OCI-LY1 (cell line): ENCODE measurements around the gene SLC8A1.

Experiments
- H2AFZ ChIP-seq: fragments of 200-600 bp; sonication (generic), shearing (Covaris generic); 2 replicates; pipeline ENCODE4 v1.6.0; 2014; ENCODE audit warnings: antibody characterized with exemption, mild to moderate bottlenecking, low read length
- H3F3A ChIP-seq: fragments of 200-600 bp; sonication (generic), shearing (Covaris generic); 2 replicates; pipeline ENCODE4 v1.6.0; 2014; ENCODE audit warnings: mild to moderate bottlenecking, antibody characterized with exemption, low read length, moderate library complexity; ENCODE audit not compliant: insufficient read depth
- H3K27ac ChIP-seq: fragments of 200-600 bp; sonication (generic); 2 replicates; pipeline ENCODE4 v1.5.1; 2014; ENCODE audit warnings: low read length, mixed run types, mild to moderate bottlenecking, low read depth; ENCODE audit not compliant: poor library complexity, severe bottlenecking
- H3K27me3 ChIP-seq: fragments of 200-600 bp; sonication (generic); 2 replicates; pipeline ENCODE4 v1.6.0; 2014; ENCODE audit warnings: antibody characterized with exemption, mild to moderate bottlenecking, low read length, moderate library complexity; ENCODE audit not compliant: insufficient read depth
- H3K36me3 ChIP-seq: fragments of 200-600 bp; sonication (generic); 2 replicates; pipeline ENCODE4 v1.6.1; 2014; ENCODE audit warnings: mild to moderate bottlenecking, antibody characterized with exemption, low read length, moderate library complexity, mixed read lengths; ENCODE audit not compliant: insufficient read depth
- H3K4me1 ChIP-seq: fragments of 200-600 bp; sonication (generic); 2 replicates; pipeline ENCODE4 v1.5.1; 2014; ENCODE audit warnings: mild to moderate bottlenecking, low read length, moderate library complexity; ENCODE audit not compliant: insufficient read depth, severe bottlenecking
- H3K4me2 ChIP-seq: fragments of 200-600 bp; sonication (generic), shearing (Covaris generic); 2 replicates; pipeline ENCODE4 v1.6.1; 2014; ENCODE audit warnings: low read length
- H3K4me3 ChIP-seq: fragments of 200-600 bp; sonication (generic); 2 replicates; pipeline ENCODE4 v1.5.1; 2014; ENCODE audit warnings: low read length, low read depth, mild to moderate bottlenecking, mixed read lengths; ENCODE audit not compliant: poor library complexity, severe bottlenecking
- H3K79me2 ChIP-seq: fragments of 200-600 bp; shearing (Covaris generic); 2 replicates; pipeline ENCODE4 v1.6.1; 2016; ENCODE audit warnings: mixed run types, low read length, mixed read lengths; ENCODE audit not compliant: insufficient read depth
- H3K9ac ChIP-seq: fragments of 200-600 bp; sonication (generic), shearing (Covaris generic); 2 replicates; pipeline ENCODE4 v1.6.1; 2014; ENCODE audit warnings: mild to moderate bottlenecking, low read length, mixed read lengths
- H3K9me2 ChIP-seq: fragments of 200-600 bp; sonication (generic), shearing (Covaris generic); 2 replicates; pipeline ENCODE4 v1.6.1; 2014; ENCODE audit warnings: low read depth, mild to moderate bottlenecking, low read length, mixed read lengths
- H3K9me3 ChIP-seq: fragments of 200-600 bp; shearing (Covaris generic); 2 replicates; pipeline ENCODE4 v1.6.1; 2014; ENCODE audit warnings: low read length, mixed read lengths
- H4K20me1 ChIP-seq: fragments of 200-600 bp; sonication (generic), shearing (Covaris generic); 2 replicates; pipeline ENCODE4 v1.6.0; 2016; ENCODE audit warnings: mild to moderate bottlenecking, low read length; ENCODE audit not compliant: insufficient read depth
- EZH2 ChIP-seq: fragments of 200-600 bp; sonication (generic), shearing (Covaris generic); IDR thresholded peaks from 2 replicates; pipeline ENCODE4 v1.8.0; 2017; ENCODE audit warnings: borderline replicate concordance, mixed run types, mild to moderate bottlenecking, antibody characterized with exemption, low read length, moderate library complexity, mixed read lengths
- TF ChIP-seq, protein P1 (sequence below): fragments of 200-600 bp; sonication (generic), shearing (Covaris generic); IDR thresholded peaks from 2 replicates; pipeline ENCODE4 v1.5.1; 2017; ENCODE audit warnings: mild to moderate bottlenecking, antibody characterized with exemption, low read length, moderate library complexity, mixed read lengths

SLC8A1 gene

GRCh38 chr2:40254611-40255010 is 197.3 kb downstream of the SLC8A1 start:
- no peak overlapping the region for H3K9ac ChIP-seq
- no peaks in the 10 kb centered on the region for H3K27me3 ChIP-seq
- H3K9me2 ChIP-seq = no peaks in the 10 kb centered on the region
- H3K4me2 ChIP-seq = no peak overlapping the region
- no peaks in the 10 kb centered on the region for H3K36me3 ChIP-seq
- no peaks in the 10 kb centered on the region for H3K79me2 ChIP-seq
- TF ChIP-seq EZH2 = no peak
- TF ChIP-seq, protein P1, sequence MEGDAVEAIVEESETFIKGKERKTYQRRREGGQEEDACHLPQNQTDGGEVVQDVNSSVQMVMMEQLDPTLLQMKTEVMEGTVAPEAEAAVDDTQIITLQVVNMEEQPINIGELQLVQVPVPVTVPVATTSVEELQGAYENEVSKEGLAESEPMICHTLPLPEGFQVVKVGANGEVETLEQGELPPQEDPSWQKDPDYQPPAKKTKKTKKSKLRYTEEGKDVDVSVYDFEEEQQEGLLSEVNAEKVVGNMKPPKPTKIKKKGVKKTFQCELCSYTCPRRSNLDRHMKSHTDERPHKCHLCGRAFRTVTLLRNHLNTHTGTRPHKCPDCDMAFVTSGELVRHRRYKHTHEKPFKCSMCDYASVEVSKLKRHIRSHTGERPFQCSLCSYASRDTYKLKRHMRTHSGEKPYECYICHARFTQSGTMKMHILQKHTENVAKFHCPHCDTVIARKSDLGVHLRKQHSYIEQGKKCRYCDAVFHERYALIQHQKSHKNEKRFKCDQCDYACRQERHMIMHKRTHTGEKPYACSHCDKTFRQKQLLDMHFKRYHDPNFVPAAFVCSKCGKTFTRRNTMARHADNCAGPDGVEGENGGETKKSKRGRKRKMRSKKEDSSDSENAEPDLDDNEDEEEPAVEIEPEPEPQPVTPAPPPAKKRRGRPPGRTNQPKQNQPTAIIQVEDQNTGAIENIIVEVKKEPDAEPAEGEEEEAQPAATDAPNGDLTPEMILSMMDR = no peak
- no peaks in the 10 kb centered on the region for H3K9me3 ChIP-seq
- H2AFZ ChIP-seq = no peak overlapping the region
- no peaks in the 10 kb centered on the region for H3F3A ChIP-seq
- H4K20me1 ChIP-seq = no peaks in the 10 kb centered on the region
- no peak overlapping the region for H3K4me3 ChIP-seq
- no peaks in the 10 kb centered on the region for H3K4me1 ChIP-seq
- H3K27ac ChIP-seq = no peak overlapping the region

DNA sequence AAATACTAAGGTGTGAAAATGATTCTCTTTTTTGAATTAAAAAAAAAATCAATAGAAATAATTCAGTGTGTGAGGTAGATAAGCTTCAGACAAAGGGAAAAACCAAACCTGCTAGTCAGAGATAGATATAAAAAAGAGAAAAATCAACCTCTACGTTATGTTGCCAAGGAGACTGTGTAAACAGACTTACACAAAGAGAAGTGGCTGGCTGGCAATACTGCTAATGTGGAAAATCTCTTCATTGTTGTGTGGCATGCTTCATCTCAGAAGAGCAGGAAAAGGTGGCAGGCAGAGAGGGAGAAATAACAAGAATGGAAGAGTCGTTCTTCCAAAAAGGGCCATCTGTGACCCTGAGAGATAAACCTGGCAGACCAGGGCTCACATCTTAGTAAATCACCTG is 200.8 kb downstream of the SLC8A1 start:
- H2AFZ ChIP-seq = no peak overlapping the region

GRCh38 chr2:40249577-40249976 is 202.3 kb downstream of the SLC8A1 start:
- H3K4me3 ChIP-seq = no peak overlapping the region
- H3K36me3 ChIP-seq = no peaks in the 10 kb centered on the region
- H3K4me1 ChIP-seq = no peaks in the 10 kb centered on the region
- no peaks in the 10 kb centered on the region for H3K9me3 ChIP-seq
- H3K27me3 ChIP-seq = no peaks in the 10 kb centered on the region
- TF ChIP-seq, protein P1 = no peak
- no peak for TF ChIP-seq EZH2
- H4K20me1 ChIP-seq = no peaks in the 10 kb centered on the region
- H3K4me2 ChIP-seq = no peak overlapping the region
- no peak overlapping the region for H3K9ac ChIP-seq
- no peaks in the 10 kb centered on the region for H3K9me2 ChIP-seq
- H3K79me2 ChIP-seq = no peaks in the 10 kb centered on the region
- H2AFZ ChIP-seq = no peak overlapping the region
- H3F3A ChIP-seq = no peaks in the 10 kb centered on the region
- no peak overlapping the region for H3K27ac ChIP-seq

More for the DNA sequence above, 200.8 kb downstream of the SLC8A1 start:
- H3K36me3 ChIP-seq = no peaks in the 10 kb centered on the region
- no peak overlapping the region for H3K4me2 ChIP-seq
- H3K79me2 ChIP-seq = no peaks in the 10 kb centered on the region
- H4K20me1 ChIP-seq = no peaks in the 10 kb centered on the region
- H3K9me3 ChIP-seq = no peaks in the 10 kb centered on the region
- H3F3A ChIP-seq = no peaks in the 10 kb centered on the region
- H3K4me1 ChIP-seq = no peaks in the 10 kb centered on the region
- no peak overlapping the region for H3K27ac ChIP-seq
- no peak overlapping the region for H3K9ac ChIP-seq
- no peak for TF ChIP-seq EZH2
- TF ChIP-seq, protein P1 = no peak
- no peaks in the 10 kb centered on the region for H3K9me2 ChIP-seq
- H3K27me3 ChIP-seq = no peaks in the 10 kb centered on the region
- H3K4me3 ChIP-seq = no peak overlapping the region
